Measurements from ENCODE around the gene ATP11A.

DNA sequence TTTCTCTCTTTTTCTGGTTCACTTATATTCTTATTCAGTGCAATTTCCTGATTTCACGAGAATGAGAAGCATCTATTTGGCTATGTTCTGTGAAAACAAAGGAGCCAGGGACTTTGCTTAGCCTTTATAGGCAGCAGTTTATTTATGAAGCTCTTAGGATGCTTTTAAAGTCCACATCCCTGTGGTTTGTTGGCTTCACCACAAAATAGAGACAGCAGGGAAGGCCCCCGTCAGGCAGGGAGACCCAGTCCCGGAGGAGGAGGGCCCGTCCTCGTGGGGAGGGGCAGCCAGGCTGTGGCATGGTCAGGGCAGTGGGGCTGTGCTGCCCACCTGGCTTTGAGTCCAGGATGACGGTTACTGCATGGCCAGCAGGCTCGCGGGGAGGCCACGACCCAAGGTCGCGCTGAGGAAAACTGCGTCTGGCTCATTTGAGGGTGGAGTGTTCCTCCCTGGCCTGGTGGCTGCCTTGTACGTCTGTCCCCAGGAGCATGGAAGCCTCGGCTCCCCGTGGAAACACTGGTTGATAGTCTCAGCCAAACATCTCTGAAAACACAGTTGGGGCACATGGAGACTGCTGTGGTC, 92.7 kb downstream of the ATP11A start:
- TF ChIP-seq, protein P1, sequence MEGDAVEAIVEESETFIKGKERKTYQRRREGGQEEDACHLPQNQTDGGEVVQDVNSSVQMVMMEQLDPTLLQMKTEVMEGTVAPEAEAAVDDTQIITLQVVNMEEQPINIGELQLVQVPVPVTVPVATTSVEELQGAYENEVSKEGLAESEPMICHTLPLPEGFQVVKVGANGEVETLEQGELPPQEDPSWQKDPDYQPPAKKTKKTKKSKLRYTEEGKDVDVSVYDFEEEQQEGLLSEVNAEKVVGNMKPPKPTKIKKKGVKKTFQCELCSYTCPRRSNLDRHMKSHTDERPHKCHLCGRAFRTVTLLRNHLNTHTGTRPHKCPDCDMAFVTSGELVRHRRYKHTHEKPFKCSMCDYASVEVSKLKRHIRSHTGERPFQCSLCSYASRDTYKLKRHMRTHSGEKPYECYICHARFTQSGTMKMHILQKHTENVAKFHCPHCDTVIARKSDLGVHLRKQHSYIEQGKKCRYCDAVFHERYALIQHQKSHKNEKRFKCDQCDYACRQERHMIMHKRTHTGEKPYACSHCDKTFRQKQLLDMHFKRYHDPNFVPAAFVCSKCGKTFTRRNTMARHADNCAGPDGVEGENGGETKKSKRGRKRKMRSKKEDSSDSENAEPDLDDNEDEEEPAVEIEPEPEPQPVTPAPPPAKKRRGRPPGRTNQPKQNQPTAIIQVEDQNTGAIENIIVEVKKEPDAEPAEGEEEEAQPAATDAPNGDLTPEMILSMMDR (IDR thresholded peaks at IDR 0.05) = no peak
- no peak for TF ChIP-seq POLR2A (IDR thresholded peaks at IDR 0.05)
